IMR-90 (cell line): ENCODE measurements around the gene GAMT. TPM values are rescaled to one million over a fixed set of nuclear protein-coding genes. Genes with fewer than 3 reads are reported as not detected.

Experiments used
- ATAC-seq: fragments of 200-7000 bp; cut with Tn5 transposase; 2 replicates; pipeline ENCODE4 v1.9.1; 2020; ENCODE audit warnings: low read depth, mild to moderate bottlenecking, moderate library complexity
- BruUV-seq: library from RNA; stranded (reverse); fragments of 400-500 nt; replicated peaks from 2 replicates; lab custom pipeline; 2021; lab: Mats Ljungman, UMichigan
- CTCF ChIA-PET: fragments of 300-600 bp; formaldehyde crosslinking; extraction: SDS; loops from one replicate; lab custom pipeline; 2021; ENCODE audit warnings: antibody characterized with exemption; lab: Yijun Ruan, JAX
- POLR2A ChIA-PET: fragments of 300-600 bp; sonication (Branson Sonifier 250); formaldehyde crosslinking; loops from one replicate; lab custom pipeline; 2022; ENCODE audit warnings: antibody characterized with exemption; ENCODE audit not compliant: unreplicated experiment; lab: Charles Lee
- DNase-seq: peaks from one replicate; pipeline ENCODE4 v3.0.0; 2013
- H2AFZ ChIP-seq: replicated peaks from 2 replicates; pipeline ENCODE3; 2013; ENCODE audit warnings: low read length, mild to moderate bottlenecking; ENCODE audit not compliant: poor library complexity
- H2AK5ac ChIP-seq: 2 replicates; pipeline ENCODE4 v1.6.1; 2013; ENCODE audit warnings: low read depth, low read length, inconsistent platforms
- H2AK9ac ChIP-seq: replicated peaks from 2 replicates; pipeline ENCODE3; 2013; ENCODE audit warnings: mild to moderate bottlenecking, low read depth, low read length, moderate library complexity; ENCODE audit not compliant: poor library complexity
- H2BK120ac ChIP-seq: 2 replicates; pipeline ENCODE4 v1.6.1; 2013; ENCODE audit warnings: low read depth, low read length, inconsistent platforms
- H2BK15ac ChIP-seq: 3 replicates; pipeline ENCODE4 v1.6.1; 2013; ENCODE audit warnings: low read depth, low read length, inconsistent platforms
- H2BK20ac ChIP-seq: 2 replicates; pipeline ENCODE4 v1.6.1; 2013; ENCODE audit warnings: low read depth, mild to moderate bottlenecking, inconsistent platforms, low read length, moderate library complexity
- H2BK5ac ChIP-seq: 2 replicates; pipeline ENCODE4 v1.6.1; 2013; ENCODE audit warnings: mild to moderate bottlenecking, low read depth, low read length, inconsistent platforms; ENCODE audit not compliant: poor library complexity, severe bottlenecking
- H3K14ac ChIP-seq: replicated peaks from 2 replicates; pipeline ENCODE4 v1.6.1; 2013; ENCODE audit warnings: low read depth, low read length, inconsistent platforms
- H3K18ac ChIP-seq: 2 replicates; pipeline ENCODE4 v1.6.1; 2013; ENCODE audit warnings: low read depth, low read length, control low read depth
- H3K23ac ChIP-seq: 2 replicates; pipeline ENCODE4 v1.6.1; 2013; ENCODE audit warnings: low read depth, low read length, inconsistent platforms
- H3K27ac ChIP-seq: 2 replicates; pipeline ENCODE4 v1.5.1; 2013; ENCODE audit warnings: mild to moderate bottlenecking, control low read depth, low read length; ENCODE audit not compliant: insufficient read depth
- H3K27me3 ChIP-seq: 2 replicates; pipeline ENCODE4 v1.6.1; 2013; ENCODE audit warnings: low read length; ENCODE audit not compliant: control insufficient read depth, insufficient read depth
- H3K36me3 ChIP-seq: 2 replicates; pipeline ENCODE4 v1.6.1; 2013; ENCODE audit warnings: low read length, mixed read lengths; ENCODE audit not compliant: control insufficient read depth, insufficient read depth
- H3K4ac ChIP-seq: 2 replicates; pipeline ENCODE4 v1.6.1; 2013; ENCODE audit warnings: low read depth, low read length, inconsistent platforms
- H3K4me1 ChIP-seq: 2 replicates; pipeline ENCODE4 v1.6.1; 2013; ENCODE audit warnings: low read length, mixed read lengths; ENCODE audit not compliant: control insufficient read depth, insufficient read depth
- H3K4me2 ChIP-seq: 2 replicates; pipeline ENCODE4 v1.6.1; 2013; ENCODE audit warnings: low read depth, mild to moderate bottlenecking, control low read depth, low read length, moderate library complexity
- H3K4me3 ChIP-seq: 2 replicates; pipeline ENCODE4 v1.5.1; 2013; ENCODE audit warnings: low read depth, mild to moderate bottlenecking, control low read depth, low read length, moderate library complexity; ENCODE audit not compliant: insufficient read depth
- H3K56ac ChIP-seq: 2 replicates; pipeline ENCODE4 v1.6.1; 2013; ENCODE audit warnings: low read length, inconsistent platforms; ENCODE audit not compliant: insufficient read depth; ENCODE audit errors: extremely low read depth
- H3K79me1 ChIP-seq, 2 experiments: 2 replicates each; pipeline ENCODE4 v1.6.1; 2013; ENCODE audit warnings: low read length in 2 of 2, inconsistent platforms in 1 of 2, low read depth in 1 of 2
- H3K9ac ChIP-seq: 2 replicates; pipeline ENCODE4 v1.6.1; 2013; ENCODE audit warnings: low read depth, low read length, control low read depth
- H3K9me1 ChIP-seq: 2 replicates; pipeline ENCODE4 v1.6.1; 2013; ENCODE audit warnings: low read length, inconsistent platforms; ENCODE audit not compliant: insufficient read depth
- H3K9me3 ChIP-seq: 2 replicates; pipeline ENCODE4 v1.6.1; 2013; ENCODE audit warnings: low read length; ENCODE audit not compliant: control insufficient read depth, insufficient read depth
- H4K20me1 ChIP-seq: 2 replicates; pipeline ENCODE4 v1.6.1; 2013; ENCODE audit warnings: low read length, inconsistent platforms; ENCODE audit not compliant: insufficient read depth
- H4K5ac ChIP-seq: 2 replicates; pipeline ENCODE4 v1.6.1; 2013; ENCODE audit warnings: mild to moderate bottlenecking, low read depth, low read length, control low read depth
- H4K8ac ChIP-seq, 2 experiments: 2 replicates each; pipeline ENCODE4 v1.6.1; 2013; ENCODE audit warnings: low read depth in 2 of 2, low read length in 2 of 2, control low read depth in 1 of 2, inconsistent platforms in 1 of 2
- H4K91ac ChIP-seq: 2 replicates; pipeline ENCODE4 v1.6.1; 2013; ENCODE audit warnings: low read depth, low read length, inconsistent platforms; ENCODE audit not compliant: insufficient read depth
- BHLHE40 ChIP-seq: fragments of 150-350 bp; IDR thresholded peaks from 2 replicates; pipeline ENCODE4 v1.6.1; 2016; ENCODE audit warnings: mild to moderate bottlenecking, low read depth, low read length
- CEBPB ChIP-seq: IDR thresholded peaks from 2 replicates; pipeline ENCODE4 v1.6.1; 2012; ENCODE audit warnings: low read depth, low read length, improper control_type of control experiment
- WGBS, 2 experiments: methylation state at CpG; one replicate each; pipeline versions ENCODE4 v1.1.5 to v1.1.7; 2013; ENCODE audit warnings: missing lambda C conversion rate in 2 of 2; ENCODE audit not compliant: insufficient read length in 1 of 2; ENCODE audit errors: extremely low coverage in 2 of 2; 5-methylcytosine and 5-hydroxymethylcytosine counted together
- dilution Hi-C: fragments of 300-500 bp; cut with HindIII; formaldehyde crosslinking; loops from one replicate; pipeline ENCODE4 v1.14.3; 2018; ENCODE audit warnings: low sequenced_read_pairs; ENCODE audit not compliant: unreplicated experiment
- in situ Hi-C: fragments of 300-500 bp; cut with MboI; formaldehyde crosslinking; loops from 3 replicates; pipeline ENCODE4 v1.14.3; 2019; ENCODE audit warnings: low sequenced_read_pairs, inconsistent platforms, mixed read lengths
- intact Hi-C: fragments of 100-400 bp; cut with micrococcal nuclease; formaldehyde crosslinking; loops from 2 replicates; pipeline ENCODE4 v1.10.0; 2022
- polyA plus RNA-seq, 3 experiments: library from polyadenylated mRNA; depleted of rRNA; stranded (reverse); fragments of >200 nt; gene quantifications; 2 replicates each; pipeline ENCODE4 v1.2.3, GENCODE V29; 2012; ENCODE audit warnings: low replicate concordance in 1 of 3
- total RNA-seq: library from RNA; depleted of rRNA; stranded (reverse); fragments of >200 nt; gene quantifications from 2 replicates; pipeline ENCODE4 v1.2.3, GENCODE V29; 2012

Gene GAMT
- total and polyA plus RNA-seq, 2 of the 4 experiments (the other 2 are of a cell fraction), result 22.8 to 51.8 TPM

DNA sequence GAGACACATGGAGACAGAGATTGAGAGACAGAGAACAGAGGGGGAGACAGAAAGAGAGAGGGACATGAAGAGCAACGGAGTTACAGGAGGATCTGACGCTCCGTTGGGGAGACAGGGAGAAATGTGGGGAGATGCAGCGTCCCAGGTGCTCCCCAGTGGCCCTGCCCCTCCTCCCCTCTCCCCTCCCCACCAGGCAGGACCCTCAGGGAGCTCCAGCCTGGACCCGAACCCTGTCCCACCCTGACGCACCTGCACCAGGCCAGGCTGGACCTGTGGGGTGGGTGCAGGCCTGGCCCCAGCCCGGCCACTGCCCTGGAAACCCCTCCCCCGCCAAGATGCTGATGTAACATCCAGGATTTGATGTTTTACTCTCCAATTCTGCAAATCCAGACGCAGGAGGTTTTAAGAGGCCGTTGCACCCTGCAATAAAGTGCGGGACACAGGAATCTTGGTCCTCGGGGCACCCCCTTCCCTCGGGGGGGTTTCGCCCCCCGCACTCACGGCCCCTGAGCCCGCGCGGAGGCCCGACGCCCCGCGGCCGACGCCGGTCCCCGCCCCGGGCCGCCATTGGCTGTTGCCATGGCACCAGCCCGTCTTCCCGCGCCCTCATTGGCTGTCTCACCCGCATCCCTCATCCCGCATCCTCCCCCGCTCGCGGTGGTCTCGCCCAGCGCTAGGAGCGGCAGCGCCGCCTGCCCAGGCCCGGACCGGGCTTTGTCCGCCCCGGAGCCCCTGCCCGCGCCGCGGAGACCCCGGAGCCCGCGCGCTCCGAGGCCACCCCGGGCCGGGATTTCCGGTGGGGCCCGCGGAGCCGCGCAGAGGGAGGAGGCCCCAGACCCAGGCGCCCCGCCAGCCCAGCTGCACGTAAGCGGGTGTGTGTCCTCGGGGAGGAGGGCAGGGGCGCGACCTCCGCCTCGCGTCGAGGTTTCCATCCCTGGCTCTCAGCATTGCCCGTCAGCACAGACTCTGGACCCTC lies 48.4 kb upstream of the GAMT start, which contains the start of gene APC2:
Gene APC2 (plus strand): TSS at position 655 of the 976 bp plus-strand sequence. CDS start 2,881 bp downstream, outside the sequence.
- TF ChIP-seq BHLHE40 (no peak), CEBPB (0 out of 2 replicates have a peak, but pooled peaks have one; percentile 23)
- no peak within 1 kb of the TSS for H2BK15ac ChIP-seq
- CTCF ChIA-PET, result no interaction called here
- H2BK5ac ChIP-seq, result no peak within 1 kb of the TSS
- no peak within 1 kb of the TSS for H4K5ac ChIP-seq
- peaks cover 5% of the 10 kb centered on the region; the same call in 1 of the 2 replicates for H3K4me1 ChIP-seq
- ATAC-seq, result peak; percentile 61
- peak; percentile 44 for DNase-seq
- no peak within 1 kb of the TSS for H3K56ac ChIP-seq
- H4K91ac ChIP-seq, result no peak within 1 kb of the TSS
- 0 out of 2 replicates have a peak within 1 kb of the TSS, but pooled peaks have one; percentile 15 for H3K4me3 ChIP-seq
- 0 out of 4 replicates have a peak, but pooled peaks cover 0 to 3% of the 10 kb centered on the region in 2 experiments for H3K79me1 ChIP-seq
- no peak within 1 kb of the TSS for H2BK20ac ChIP-seq
- POLR2A ChIA-PET, result no interaction called here
- peak within 1 kb of the TSS; percentile 52 for H3K4me2 ChIP-seq
- peaks cover 70% of the 10 kb centered on the region for H3K27me3 ChIP-seq
- H3K9me3 ChIP-seq, result no peaks in the 10 kb centered on the region
- H3K9ac ChIP-seq, result no peak within 1 kb of the TSS
- H4K8ac ChIP-seq, result peak within 1 kb of the TSS in 1 of 2 experiments; percentile 15; a peak in 1 of 4 replicates
- H2AK9ac ChIP-seq, result peak within 1 kb of the TSS; percentile 44
- intact Hi-C loops (no loop called here), in situ Hi-C loops (no loop called here), dilution Hi-C loops (no loop called here)
- H4K20me1 ChIP-seq, result peaks cover 45% of the 10 kb centered on the region
- H3K27ac ChIP-seq, result no peak within 1 kb of the TSS
- H3K14ac ChIP-seq, result no peak within 1 kb of the TSS
- no peaks in the 10 kb centered on the region for H3K36me3 ChIP-seq
- no peaks in the 10 kb centered on the region for H3K9me1 ChIP-seq
- H2BK120ac ChIP-seq, result no peak within 1 kb of the TSS
- WGBS, 2 experiments, result 4% methylated on average over 9 of the region's 74 CpGs; no CpG with 5 or more reads in 1 of the 2 experiments
- no peak within 1 kb of the TSS for H2AK5ac ChIP-seq
- no peak within 1 kb of the TSS; the same call in 1 of the 2 replicates for H3K4ac ChIP-seq
- no TSS peak for BruUV-seq
- H3K18ac ChIP-seq, result no peak within 1 kb of the TSS
- no peak within 1 kb of the TSS for H3K23ac ChIP-seq
- peak within 1 kb of the TSS; percentile 86 for H2AFZ ChIP-seq
